ENCODE results near the gene NEBL.

NEBL gene

GRCh38 chr10:20903635-20904390 is 6.7 kb upstream of the NEBL start:
- DNase-seq = no peak

GRCh38 chr10:20901110-20901509 is 4.0 kb upstream of the NEBL start:
- no peak for DNase-seq

GRCh38 chr10:20898866-20899535 is 1.9 kb upstream of the NEBL start:
- DNase-seq = no peak

DNA sequence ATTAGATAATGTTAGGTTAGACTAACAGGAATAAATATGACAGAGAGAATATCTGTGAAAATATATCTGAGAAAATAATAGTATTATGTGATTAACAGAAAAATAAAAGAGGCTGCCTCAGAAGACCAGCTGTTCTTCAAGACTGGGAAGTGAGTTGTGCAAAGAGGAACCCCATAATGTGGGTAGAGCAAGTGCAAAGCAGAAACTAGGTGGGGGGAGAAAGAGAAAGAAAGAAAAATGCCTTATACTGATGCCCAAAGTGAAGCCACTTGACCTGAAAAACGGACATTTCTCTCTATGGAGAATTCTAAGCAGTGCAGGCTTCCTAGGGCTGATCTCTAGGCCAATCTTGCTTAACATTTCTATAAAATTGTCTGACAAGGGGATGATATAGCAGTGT is 3.8 kb downstream of the NEBL start:
- no peak for DNase-seq

DNA sequence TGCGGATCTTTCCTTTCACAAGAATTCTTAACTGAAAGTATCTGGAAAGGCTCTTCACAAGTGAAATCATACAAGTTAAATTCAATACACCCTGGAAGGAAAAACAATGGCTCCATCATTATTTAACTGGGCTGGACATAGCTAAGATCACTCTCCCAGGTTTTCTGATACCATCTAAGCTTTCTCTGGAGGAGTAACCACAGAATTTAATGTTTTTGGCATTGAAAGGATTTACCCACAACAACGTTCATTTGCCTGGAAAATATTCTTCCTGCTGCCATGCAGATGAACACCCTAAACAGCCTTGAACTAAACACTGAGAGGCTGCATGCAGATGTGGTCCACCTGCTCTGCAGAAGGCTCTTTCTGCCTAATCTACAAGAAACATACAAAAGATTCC is 4.3 kb downstream of the NEBL start:
- DNase-seq = no peak

DNA sequence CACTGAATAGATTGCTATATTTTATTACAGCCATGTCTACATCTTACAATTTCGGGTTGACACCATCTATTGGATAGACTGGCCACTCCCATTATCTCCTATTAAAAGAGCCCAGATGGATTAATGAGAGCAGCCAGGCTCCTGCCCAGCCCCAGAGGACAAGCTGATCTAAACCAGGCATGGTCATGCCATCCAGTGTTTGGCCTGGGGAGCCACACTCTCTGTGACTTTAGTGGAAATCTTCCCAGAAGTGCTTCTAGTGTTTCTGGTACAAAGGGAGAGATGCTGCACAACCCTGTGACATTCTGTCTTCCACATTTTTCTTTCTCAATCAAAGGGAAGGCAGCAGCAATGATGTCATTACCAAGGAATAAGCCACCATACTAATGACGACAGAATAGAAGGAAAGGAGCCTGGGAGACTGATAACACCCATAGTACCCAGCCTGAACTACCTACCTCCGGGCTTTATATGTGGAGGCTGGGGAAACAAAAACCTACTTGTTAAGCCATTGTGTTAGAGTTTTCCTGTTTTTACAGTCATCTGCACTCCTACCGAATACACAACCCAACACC is 5.0 kb downstream of the NEBL start:
- no peak for DNase-seq

GRCh38 chr10:20891338-20891714 is 5.8 kb downstream of the NEBL start:
- no peak for DNase-seq

DNA sequence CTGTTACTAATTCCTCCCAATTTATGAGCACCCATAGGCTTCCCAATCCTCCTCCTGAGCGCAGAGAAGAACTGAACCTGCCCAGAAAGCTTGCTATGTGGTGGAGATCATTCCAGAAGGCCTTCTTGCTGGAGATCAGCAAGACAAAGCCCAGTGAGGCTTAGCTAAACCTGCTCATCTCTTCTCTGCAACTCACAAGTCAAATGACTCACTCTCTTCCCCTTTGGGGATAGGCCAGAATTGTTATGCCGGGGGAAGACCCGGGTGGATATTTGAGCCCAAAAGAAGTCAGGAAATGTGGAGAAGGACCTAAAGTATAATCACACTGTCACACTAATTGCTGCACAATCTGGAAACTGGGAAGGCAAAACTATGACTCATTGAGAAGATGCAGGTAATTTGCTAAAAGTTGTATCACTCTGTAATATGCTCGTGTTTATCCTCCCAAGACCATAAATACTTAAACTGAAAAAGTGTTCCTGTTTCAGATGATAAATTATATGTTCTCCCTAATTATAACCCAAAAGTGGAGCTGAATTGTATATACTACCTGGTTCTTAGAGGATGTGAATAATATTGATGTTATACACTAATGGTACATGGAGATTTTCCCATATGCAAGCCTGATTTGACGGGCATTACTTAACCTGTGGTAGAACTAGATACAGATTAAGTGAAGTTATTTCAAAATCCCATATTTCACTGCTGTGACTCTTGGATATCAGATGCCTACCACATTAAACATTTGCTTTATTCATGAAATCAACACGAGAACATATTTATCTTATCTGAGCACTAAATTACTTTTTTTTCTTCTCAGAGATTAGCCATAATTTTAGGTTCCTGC is 6.4 kb downstream of the NEBL start:
- no peak for DNase-seq

DNA sequence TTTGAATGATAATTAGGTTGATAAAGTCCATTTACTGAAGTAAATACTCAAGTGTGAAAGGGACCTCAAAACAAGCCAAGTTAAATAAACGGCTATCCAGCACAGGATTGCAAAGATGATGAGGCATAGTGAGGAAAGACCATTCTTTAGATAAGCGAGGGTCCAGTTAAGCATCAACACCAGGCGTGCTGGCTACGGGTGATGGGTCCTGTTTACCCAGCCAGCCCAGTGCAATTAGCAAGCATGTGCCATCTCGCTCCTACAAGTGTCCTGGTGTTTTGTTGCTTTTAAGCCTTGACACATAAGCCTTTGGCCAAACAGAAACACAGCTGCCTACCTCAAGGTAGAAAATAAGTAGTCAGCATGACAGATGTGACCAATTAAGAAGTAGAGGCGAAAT is 7.1 kb downstream of the NEBL start:
- DNase-seq = no peak

DNA sequence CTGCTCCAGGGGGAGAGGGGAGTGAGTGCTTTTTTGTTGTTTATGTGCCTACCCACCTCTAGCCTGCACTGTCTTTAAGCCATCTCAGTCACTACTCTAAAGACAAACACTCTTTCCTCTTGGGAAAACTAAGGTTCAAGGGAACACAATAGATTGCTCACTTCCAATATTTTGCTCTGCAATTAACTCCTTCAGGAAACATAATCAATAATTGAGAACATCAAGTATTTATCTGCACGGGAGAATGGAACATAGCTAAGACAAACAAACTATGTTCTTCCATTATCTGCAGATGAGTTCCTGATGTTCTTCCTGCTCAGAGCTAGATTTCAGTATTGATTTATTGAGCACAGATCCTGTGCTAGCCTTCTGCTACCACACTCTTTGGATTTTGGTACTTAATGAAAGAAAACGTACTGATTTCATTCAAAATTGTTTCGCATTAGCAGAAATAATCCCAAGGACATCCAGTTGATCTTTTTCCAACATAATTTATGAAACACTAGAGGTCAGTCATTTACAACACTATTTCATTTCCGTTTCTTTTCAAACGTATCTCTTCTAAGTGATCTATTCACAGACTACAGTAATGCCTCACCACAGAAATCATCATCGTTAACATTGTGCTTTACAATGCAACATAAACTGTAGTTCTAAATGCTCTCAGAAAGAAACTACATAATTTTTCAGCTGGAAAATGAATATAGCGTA is 8.3 kb downstream of the NEBL start:
- no peak for DNase-seq

GRCh38 chr10:20887706-20888555 is 9.2 kb downstream of the NEBL start:
- DNase-seq = no peak

- no peak for DNase-seq
Measured at GRCh38 chr10:20885678-20886077, 11.4 kb downstream of the NEBL start.

DNA sequence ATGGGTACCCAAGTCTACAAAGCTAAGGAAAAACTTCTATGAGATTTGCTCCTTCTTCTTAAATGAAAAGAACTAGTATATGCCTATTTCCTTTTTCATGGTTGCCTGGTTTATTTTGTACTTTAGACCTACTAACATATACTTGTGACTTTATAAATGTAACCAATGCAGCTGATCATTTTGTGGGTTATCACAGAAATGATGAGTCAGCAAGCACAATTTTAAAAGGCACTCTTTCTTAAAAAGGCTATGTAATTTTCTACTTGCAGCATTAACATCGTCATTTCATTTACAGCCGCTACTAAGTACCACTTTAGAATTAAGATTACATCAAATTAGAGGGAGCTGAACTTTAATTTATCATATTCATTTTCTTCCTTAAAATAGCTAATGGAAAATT is 13.6 kb downstream of the NEBL start:
- no peak for DNase-seq

GRCh38 chr10:20882091-20882490 is 15.0 kb downstream of the NEBL start:
- no peak for DNase-seq

GRCh38 chr10:20879136-20879535 is 18.0 kb downstream of the NEBL start:
- no peak for DNase-seq

GRCh38 chr10:20877986-20878983 is 18.8 kb downstream of the NEBL start:
- no peak for DNase-seq

DNA sequence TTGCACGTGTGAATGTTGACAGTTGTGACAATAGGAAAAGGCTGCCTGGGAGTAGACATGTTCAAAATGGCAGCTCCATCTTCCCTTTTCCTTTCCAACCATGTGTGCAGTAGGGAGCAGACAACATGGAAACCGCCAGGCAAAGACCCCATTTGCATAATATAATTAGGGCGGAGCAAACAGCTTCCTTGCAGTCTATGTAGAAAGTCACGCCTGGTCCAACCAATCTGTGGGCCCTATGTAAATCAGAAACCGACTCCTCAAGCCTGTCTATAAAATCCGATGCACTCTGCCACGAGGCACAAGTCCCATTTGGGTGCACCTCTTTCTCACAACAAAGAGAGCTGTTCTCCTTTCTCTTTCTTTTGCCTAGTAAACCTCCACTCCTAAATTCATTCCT is 19.6 kb downstream of the NEBL start:
- DNase-seq = no peak

DNA sequence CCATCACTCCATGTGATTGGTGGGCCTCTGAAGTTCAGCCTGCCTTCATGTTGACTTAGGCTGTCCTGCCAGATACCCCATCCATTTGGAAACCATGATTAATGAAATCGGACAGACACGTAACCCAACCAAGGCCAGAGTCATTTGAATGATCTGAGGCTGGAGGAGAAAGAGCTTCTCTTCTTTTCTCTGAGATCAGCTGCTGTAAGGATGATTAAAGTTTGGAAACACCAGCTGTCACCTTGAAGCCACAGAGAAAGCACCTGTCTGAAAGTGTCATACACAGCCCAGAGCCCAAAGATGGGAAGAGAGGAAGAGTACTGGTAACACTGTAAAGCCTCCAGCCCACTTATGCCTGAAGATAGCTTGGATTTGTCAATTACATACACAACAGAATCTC is 22.9 kb downstream of the NEBL start:
- no peak for DNase-seq

DNA sequence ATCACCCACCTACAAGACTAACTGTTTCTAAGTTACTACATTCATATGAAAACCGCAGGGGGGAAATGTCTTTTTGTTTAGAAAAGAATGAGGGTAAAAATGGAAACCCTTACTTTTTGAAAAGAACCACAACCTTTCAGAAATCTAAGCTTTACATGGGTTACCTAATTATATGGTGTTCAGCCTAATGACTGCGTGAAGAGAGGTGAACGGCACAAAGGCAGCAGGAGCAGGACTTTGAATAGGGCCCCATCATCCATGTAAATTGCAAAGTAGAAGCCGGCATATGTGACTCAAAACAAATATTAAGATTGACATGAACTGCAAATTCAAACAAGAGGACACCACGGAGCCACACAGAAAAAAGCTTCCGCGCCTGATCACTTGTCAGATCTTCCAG is 25.1 kb downstream of the NEBL start:
- no peak for DNase-seq

GRCh38 chr10:20870834-20871233 is 26.3 kb downstream of the NEBL start:
- no peak for DNase-seq

DNA sequence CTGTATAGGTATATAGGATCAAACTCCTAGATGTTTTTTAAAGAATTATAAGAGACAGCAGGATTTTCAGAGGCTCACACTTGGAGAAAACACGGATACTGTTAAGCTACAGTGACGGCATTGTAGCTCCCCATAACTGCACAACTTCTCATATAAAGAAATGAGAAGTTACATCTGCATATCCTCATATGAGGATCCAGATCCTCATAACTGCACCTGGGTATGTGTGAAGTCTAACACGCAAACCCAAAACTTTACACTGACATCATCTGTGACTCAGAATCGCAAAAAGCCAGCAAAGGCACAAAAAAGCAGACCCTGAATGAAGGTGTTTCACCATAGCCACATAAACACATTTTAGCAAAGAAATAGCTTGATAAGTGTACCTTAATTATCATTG is 34.1 kb downstream of the NEBL start:
- DNase-seq = no peak

Measured in CD4-positive, alpha-beta T cell treated with Interleukin-17A for 4 hours (primary cell).